Iris pigment epithelial cell (primary cell): ENCODE data around the gene DNMT3L.
"Not testable (repeated sequence)": the region's sequence is repeated elsewhere in the genome, so short reads cannot be mapped to it uniquely, and the experiment has no call there.

Source experiments
- DNase-seq: peaks from one replicate; pipeline ENCODE4 v3.0.0-alpha.2; 2011; ENCODE audit warnings: low read depth

DNMT3L gene

DNA sequence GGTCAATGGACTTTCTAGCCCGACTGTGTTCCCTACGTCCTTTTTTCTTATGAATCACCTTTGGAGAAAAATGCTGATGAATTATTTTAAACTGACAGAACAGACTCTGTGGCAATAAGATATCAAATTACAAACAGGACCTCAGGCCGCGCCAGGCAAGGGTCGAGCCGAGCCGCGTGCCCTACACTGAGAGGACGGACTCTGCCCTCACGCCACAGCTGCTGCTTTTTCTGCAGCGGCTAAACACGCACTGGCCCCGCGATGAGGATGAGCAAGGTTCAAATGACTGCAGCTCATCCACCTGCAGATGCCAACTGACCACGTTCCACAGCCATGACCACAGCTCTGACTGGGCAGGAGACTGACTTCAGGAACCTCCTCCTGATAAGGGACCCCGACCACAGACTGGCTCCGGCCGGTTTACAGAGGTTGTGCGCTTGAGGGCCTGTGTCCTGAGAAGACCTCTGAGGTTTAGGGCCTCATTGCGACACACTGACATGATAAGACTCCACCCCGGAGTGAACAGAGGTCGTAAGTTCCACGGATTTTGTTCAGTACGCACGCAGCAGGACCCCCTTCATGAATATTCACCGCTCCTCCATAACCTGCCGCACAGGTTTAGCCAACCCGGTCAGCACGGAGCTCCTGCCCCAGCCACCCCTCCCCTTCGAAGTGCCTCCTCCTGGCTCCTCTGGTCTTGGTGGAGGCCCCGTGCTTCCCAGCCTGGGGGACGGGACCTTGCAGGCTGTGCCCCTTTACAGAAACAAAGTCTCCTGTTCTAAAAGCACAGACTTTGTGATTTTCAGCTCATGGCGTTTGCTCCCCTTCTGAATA lies 12.3 kb downstream of the DNMT3L start:
- not testable (repeated sequence) for DNase-seq

DNA sequence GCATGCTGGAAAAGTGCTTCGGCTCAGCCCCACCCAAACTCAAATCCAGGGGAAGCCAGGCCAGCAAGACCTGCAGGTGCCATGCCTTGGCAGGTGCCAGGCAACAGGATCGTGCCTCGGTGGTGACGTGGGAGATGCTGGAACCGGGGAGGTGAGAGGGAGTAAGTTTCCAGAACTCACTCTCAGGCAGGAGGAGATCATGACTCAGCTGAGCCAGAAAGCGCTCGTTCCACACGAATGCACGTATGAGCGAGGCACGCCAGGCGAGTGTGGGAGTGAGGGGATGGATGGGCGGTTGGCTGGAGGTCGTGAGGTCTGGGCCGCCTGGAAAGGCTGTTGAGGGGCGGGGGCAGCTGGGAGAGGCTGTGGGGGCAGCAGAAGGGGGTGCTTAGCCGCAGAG lies 13.8 kb downstream of the DNMT3L start:
- DNase-seq = not testable (repeated sequence)

GRCh38 chr21:44243980-44244379 lies 17.7 kb downstream of the DNMT3L start:
- DNase-seq = not testable (repeated sequence)

DNA sequence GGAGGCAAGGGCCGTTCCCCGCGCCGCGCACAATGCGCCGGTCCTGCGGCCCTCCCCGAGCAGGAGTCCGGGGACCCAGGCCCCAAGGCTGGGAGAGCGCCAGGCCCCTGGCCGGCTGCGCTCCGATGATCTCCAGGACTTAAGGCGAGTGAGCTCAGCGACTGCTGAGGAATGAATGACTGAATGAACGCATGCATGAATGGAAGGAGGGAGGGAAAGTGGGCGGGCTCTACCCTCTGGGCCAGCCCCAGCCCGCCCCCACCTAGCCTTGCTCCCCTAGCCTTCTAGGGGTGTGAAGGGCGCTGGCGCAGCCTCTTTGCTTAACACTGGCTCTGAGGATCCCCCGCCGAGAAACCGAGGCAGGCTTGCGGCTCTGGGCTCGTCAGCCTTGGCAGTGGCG lies 20.4 kb downstream of the DNMT3L start:
- DNase-seq = not testable (repeated sequence)

- DNase-seq = not testable (repeated sequence)
Observed at GRCh38 chr21:44240842-44241241, 20.9 kb downstream of the DNMT3L start, which contains the start of gene ICOSLG. TSS of gene ICOSLG (minus strand) at chr21:44240943. CDS start at chr21:44240817, 126 bp downstream.

DNA sequence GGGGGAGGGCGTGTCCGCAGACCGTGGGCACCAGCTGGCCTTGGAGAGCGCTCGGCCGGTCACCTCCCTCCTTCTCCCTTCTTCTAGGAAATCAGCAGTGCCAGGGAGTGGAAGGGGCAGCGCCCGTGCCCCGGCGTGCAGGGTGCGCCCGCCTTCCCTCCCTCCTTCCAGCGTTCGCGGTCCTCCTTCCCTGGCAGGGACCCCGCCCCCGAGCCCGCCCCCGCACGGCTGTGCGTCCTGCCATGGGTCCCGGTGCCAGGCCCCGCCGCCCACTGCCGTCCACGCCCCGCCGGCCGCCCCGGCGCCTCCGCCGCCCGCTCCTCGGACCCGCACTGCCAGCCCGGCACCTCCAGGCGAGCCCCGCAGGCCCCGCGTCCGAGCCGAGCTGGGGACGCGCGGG lies 21.3 kb downstream of the DNMT3L start:
- DNase-seq = not testable (repeated sequence)

- not testable (repeated sequence) for DNase-seq
Observed at GRCh38 chr21:44229561-44229960, 32.1 kb downstream of the DNMT3L start.

DNA sequence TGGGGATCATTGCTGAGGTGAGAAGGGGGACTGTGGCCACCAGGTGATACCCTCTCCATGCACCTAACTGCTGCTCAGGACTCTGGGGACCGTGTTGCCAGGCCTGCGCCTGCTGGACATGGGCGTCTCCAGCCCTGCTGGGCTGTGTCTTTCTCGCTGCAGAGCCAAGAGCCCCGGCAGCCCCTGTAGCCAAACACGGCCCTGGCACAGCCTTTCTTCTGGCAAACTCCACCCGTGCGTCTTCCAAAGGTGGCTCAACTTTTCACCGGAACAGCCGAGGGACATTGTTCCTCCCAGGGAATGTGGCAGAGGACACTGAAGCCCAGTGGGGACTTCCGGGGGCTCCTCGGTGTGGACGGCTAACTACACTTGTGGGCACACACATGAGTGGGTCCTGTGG lies 33.6 kb downstream of the DNMT3L start:
- not testable (repeated sequence) for DNase-seq

GRCh38 chr21:44227614-44228013 lies 34.1 kb downstream of the DNMT3L start:
- DNase-seq = not testable (repeated sequence)

- DNase-seq = not testable (repeated sequence)
Observed at GRCh38 chr21:44225605-44226004, 36.1 kb downstream of the DNMT3L start.

DNA sequence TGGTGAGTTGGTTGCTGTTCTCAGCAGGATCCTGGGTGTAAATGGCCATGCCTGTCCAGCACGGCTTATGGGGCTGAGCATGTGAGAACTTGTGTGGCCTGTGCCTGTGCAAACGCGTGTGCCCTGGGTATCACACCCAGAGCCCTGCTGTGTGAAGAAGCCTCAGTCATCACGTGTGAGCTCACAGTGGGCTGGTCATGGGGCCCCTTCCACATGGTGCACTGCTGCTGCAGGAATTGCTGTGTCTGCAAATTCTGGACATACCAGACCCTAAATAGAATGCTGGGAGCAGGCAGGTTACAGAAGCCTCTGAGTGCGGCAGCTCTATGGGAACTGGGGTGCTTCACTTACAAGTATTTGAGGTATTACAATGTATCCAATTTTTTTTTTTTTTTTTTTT lies 38.4 kb downstream of the DNMT3L start:
- DNase-seq = not testable (repeated sequence)

- not testable (repeated sequence) for DNase-seq
Observed at GRCh38 chr21:44220674-44221073, 41.0 kb downstream of the DNMT3L start.

- not testable (repeated sequence) for DNase-seq
Observed at GRCh38 chr21:44218461-44218860, 43.2 kb downstream of the DNMT3L start.

DNA sequence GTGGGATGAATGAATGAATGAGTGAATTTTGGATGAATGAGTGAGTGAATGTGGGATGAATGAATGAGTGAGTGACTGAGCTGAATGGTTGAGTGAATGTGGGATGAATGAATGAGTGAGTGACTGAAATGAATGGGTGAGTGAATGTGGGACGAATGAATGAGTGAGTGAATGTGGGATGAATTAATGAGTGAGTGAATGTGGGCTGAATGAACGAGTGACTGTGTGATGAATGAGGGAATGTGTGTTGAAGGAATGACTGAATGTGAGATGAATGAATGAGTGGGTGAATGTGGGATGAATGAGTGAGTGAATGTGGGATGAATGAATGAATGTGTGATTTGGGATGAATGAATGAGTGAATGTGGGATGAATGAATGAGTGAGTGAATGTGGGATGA lies 49.7 kb downstream of the DNMT3L start:
- not testable (repeated sequence) for DNase-seq

- DNase-seq = not testable (repeated sequence)
Observed at GRCh38 chr21:44211574-44211973, 50.1 kb downstream of the DNMT3L start.

DNA sequence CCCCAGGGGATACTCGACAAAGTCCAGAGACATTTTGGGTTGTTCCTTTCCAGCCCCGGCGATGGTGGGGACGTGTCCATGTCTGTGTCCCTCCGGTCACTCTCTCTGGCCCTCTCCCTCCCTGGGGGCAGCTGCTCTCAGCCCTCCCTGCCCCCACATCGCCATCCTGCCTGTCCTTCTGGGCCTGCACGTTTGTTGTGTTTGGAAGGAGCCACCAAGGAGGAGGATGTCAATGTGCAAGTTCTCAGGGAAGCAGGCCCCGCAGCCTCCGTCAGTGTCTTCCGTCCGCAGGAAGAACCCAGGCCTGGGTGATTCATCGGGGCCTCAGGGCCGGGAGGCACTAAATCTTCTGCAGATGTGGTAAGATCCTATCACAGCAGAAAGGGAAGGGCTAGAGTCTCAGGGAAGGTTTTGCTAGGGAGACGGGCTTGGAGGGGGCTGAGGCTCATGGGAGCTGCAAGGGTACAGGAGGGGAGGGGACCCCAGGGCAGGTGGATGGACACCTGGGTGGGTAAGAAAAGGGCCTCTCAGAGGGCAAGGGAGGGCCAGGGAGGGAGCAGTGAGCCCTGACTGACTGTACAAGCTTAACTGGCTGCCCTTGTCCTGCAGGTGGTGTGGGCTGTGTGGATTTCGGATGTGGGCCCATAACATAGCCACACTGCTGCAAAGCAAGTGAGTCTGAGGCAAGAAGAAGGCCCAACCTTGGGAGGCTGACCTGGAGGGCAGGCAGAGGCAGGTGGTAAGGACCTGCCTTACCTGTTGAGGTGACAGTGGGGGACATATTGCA lies 53.6 kb downstream of the DNMT3L start:
- not testable (repeated sequence) for DNase-seq

DNA sequence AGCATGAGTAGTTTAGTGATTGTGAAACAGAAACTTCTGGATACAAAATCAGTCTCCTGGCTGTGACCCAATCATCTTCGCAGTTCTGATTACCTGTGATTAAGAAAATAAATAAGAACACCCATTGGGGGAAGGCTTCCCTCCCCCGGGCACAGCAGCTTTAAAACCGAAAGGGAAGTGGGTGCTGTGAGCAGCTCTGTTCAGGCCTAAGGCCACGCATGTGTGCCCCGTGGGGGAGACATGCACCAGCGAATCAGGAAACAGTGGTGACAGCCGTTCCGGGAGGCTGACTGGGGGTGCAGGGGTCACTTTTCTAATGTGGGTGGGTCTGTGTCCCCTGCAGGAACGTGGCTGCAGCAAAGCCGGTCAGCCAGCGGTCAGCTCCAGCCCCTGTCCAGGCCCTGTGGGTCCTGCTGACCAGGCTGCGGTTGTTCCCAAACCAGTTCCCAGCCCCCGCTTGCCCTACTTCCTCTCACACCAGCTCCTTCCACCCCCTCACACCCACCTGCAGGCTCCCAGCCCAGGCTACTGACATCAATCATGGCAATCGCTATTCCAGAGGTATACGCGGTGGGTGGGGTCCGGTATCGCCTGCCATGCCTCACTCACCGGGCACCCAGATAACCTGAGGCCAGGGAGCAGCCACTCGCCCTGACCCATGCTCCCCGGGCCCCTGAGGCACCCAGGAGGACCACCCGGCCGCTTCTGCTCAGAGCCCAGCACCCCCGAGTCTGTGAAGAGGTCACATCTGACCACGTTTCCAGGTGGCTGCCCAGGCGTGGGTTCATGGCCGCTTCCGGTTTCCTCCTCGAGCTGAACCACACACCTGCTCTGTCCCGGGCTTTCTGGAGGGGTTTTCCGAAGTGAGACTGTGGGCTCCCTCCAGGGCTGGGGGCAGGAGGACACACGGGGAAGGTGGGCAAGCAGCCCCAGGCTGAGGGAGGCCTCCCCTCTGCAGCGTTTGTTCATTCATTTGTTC lies 54.7 kb downstream of the DNMT3L start:
- not testable (repeated sequence) for DNase-seq

- DNase-seq = not testable (repeated sequence)
Observed at GRCh38 chr21:44206187-44206586, 55.5 kb downstream of the DNMT3L start.

DNA sequence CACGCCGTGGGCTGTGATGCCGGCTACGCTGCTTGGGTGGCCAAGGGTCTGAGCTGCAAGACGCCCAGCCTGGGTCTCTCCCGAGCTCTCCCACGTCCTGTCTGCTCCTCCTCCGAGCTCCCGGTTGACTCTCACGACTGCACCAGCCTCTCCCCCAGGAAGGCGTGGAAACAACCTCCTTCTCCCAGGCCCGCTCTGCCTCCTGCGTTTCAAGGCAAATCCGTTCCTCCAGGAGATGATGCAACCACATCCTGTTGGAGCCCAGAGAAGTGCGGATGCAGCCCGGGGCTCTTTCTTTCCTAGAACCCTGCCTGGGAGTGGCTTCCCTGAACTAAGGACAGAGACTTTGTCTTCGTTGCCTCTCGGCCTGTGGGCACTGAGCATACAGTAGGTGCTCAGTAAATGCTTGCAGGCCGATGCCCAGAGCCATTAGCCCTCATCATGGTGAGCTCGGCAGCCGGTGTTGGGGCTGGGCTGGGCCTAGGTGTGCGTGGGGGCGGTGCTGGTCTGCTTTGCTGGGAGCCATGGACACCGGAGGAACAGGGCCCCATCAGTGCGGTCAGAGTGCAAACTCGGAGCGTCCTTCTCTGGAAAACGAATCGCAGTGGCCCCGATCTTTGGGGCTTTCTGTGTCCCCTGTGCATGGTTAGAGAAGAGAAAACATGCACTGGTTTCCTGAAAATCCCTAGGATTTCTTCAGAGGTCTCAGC lies 59.0 kb downstream of the DNMT3L start:
- not testable (repeated sequence) for DNase-seq

DNA sequence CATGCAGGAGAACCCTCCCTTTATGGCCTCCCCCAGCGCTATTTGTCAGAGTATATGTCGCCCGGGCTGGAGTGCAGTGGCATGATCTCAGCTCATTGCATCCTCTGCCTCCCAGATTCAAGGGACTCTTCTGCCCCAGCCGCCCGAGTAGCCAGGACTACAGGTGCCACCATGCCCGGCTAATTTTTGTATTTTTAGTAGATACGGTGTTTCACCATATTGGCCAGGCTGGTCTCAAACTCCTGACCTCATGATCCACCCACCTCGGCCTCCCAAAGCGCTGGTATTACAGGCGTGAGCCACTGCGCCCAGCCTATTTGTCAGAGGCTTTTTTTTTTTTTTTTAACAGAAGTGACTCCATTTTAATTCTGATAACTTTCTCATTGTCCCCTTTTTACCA lies 61.7 kb downstream of the DNMT3L start:
- DNase-seq = not testable (repeated sequence)

DNA sequence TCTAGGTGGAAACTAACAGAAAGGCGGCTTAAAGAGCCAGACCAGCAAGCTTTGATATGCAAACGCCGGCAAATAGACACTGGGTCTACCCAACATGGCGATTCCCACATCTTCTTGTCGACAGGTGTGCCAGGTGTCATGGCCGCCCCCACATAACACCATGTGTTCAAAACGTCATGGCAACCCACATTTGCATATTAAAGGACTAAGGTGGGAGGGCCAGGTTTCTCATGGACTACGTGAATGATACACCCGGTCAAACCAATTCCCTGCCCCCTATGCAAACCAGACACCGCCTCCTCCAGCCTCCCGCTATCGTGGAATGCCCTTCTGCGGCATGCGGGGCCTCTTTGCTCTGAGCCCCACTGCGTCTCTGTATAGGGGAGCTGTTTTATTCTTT lies 62.2 kb downstream of the DNMT3L start:
- DNase-seq = no peak
